GM19035 (cell line): Measurements from ENCODE around the gene DDX60.
"Not testable (repeated sequence)": the region's sequence is repeated elsewhere in the genome, so short reads cannot be mapped to it uniquely, and the experiment has no call there.

Experiments used
- ATAC-seq: cut with Tn5 transposase; IDR thresholded peaks from one replicate; pipeline ENCODE4 v1.9.1; 2021; ENCODE audit not compliant: unreplicated experiment

Gene DDX60, protein sequence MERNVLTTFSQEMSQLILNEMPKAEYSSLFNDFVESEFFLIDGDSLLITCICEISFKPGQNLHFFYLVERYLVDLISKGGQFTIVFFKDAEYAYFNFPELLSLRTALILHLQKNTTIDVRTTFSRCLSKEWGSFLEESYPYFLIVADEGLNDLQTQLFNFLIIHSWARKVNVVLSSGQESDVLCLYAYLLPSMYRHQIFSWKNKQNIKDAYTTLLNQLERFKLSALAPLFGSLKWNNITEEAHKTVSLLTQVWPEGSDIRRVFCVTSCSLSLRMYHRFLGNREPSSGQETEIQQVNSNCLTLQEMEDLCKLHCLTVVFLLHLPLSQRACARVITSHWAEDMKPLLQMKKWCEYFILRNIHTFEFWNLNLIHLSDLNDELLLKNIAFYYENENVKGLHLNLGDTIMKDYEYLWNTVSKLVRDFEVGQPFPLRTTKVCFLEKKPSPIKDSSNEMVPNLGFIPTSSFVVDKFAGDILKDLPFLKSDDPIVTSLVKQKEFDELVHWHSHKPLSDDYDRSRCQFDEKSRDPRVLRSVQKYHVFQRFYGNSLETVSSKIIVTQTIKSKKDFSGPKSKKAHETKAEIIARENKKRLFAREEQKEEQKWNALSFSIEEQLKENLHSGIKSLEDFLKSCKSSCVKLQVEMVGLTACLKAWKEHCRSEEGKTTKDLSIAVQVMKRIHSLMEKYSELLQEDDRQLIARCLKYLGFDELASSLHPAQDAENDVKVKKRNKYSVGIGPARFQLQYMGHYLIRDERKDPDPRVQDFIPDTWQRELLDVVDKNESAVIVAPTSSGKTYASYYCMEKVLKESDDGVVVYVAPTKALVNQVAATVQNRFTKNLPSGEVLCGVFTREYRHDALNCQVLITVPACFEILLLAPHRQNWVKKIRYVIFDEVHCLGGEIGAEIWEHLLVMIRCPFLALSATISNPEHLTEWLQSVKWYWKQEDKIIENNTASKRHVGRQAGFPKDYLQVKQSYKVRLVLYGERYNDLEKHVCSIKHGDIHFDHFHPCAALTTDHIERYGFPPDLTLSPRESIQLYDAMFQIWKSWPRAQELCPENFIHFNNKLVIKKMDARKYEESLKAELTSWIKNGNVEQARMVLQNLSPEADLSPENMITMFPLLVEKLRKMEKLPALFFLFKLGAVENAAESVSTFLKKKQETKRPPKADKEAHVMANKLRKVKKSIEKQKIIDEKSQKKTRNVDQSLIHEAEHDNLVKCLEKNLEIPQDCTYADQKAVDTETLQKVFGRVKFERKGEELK (N-terminal part only)

DNA sequence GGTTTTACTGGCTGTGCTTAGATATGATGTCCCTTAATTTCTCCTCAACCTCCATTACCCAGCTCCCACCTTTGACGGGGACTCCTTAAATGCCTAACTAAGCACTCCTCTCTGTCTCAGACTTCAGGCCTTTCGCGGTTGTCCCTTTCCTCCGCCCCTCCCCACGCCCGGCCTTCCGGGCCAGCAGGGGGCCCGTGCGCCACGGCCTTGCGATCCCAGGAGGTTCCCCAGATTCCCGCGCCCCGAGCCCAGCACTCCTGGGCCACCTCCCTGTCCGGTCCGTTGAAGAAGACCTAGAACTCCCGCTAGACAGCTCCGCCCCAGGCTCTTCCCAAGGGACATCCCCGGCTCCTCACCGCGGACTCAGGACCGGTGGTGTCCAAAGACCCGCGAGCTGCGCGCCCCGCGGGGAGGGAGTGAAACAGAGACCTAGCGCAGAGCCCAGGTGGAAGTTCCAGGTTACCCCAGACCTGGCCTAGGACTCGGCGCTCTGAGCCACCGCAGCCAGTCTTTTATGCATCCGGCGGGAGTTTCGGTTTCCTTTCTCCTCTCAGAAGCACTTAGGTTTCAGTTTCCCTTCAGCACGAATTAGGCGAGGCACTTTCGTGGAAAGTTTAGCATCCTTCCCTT lies at the start of gene DDX60:
DDX60 (minus strand) TSS at position 487 of the 630 bp plus-strand sequence. CDS start 7,493 bp downstream, outside the sequence.
- ATAC-seq: peak; percentile 98

DNA sequence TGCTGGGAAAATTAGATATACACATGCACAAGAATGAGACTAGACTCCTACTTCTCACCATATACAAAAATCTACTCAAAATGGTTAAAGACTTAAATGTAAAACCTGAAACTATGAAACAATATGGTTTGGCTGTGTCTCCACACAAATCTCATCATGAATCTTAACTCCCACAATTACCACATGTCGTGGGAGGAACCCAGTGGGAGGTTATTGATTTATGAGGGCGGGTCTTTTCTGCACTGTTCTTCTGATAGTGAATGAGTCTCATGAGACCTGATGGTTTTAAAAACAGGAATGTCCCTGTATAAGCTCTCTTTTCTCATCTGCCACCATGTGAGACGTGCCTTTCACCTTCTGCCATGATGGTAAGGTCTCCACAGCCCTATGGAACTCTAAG lies 48.5 kb upstream of the DDX60 start:
- ATAC-seq: no peak

DNA sequence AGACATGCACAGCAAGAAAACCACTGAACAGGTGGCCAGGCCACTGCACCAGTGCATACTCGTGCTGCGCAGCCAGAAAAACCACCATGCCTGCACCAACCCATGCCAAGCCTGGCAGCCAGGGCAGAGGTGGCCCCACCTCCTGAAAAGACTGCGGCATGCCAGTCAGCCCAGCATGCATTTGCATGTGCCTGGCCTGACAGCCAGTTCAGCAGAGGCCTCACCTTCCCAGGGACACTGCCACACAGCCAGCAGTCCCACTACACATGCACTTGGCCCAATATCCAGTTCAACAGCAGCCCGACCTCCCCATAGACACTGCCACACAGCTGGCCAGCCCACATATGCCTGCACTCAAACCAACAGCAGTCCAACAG lies 43.5 kb upstream of the DDX60 start:
- ATAC-seq: no peak

DNA sequence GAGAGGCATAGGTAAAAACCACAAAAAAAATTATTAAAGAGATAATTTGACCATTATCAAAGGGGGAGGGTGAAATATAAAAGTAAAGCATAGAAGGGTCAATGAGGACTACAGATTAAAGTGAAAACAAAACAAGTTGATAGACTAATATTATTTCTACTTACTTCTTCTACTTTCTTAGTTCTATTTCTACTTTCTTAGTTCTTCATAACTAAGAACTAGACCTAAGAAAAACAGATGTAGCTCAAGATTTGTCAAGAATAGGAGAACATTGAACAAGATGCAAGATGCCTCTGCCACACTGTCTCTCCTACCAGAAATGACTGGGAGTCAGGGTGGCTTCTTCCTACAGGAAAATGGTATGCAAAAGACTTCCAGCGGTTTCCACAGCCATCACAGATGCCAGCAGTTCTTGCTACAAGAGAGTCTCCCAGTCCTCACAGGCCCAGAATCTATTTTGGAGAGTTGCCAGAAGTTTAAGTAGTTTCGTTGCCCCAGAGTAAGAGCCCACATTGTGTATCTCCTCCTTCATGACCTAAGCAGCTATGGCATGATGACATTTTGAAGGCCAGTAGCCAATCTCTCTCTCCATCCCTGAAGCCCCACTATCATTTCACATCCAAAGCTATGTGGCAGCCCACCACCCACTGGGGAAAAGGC lies 42.9 kb upstream of the DDX60 start:
- ATAC-seq: no peak

DNA sequence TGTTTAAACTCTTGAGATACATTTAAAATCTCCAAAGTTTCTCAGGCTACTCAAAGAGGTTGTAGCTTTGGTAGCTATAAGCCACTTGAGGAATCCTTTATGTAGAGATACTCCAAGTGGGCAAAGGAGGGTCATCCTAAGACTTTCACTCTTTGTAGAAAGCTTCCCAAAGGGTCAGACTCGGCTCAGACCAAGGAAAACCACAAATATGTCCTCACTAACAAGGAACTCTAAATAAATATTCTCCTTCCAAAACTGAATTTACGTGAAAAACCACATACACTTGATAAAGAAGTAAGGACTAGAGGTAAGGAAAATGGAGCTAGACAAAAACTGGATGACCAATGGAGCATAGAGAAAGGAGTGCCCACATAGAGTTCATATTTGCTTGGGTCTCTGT lies 41.7 kb upstream of the DDX60 start:
- ATAC-seq: no peak

DNA sequence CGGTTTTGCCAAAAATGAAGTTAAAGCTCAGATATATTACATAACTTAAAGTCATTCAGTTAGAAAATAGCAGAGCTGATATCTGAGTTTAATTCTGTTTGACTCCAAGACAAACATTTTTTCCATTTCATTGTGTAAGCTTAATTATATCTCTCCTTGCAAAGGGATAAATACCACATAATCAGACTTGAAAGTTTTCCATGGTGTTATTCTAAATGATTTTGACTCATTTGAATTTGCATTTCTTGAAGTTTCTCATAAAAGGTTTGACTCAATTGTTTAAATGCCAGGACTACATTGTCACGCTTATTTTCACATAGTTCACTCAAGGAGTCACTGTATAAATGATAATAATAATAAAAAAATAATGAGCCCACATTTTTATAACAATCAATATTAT lies 39.4 kb upstream of the DDX60 start:
- no peak for ATAC-seq

DNA sequence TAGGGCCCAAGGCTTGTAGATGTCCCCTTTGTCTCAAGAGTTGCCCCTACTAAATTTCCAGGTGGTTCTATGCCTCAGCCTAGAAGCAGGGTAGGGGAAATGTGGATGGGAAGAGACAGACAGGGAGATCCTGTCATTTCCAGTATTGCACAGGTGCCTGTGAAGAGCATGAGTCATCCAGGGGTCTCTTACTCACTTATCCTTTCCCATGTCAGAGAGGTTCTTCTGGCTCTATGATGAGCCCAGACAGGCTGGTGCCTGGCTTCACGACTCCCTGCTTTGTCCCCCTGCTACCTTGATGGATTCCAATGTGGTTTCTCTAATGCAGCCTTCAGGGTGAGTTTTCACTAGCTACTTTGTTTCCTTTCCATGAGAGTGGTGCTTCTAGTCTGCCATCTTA lies 35.2 kb upstream of the DDX60 start:
- ATAC-seq: no peak

DNA sequence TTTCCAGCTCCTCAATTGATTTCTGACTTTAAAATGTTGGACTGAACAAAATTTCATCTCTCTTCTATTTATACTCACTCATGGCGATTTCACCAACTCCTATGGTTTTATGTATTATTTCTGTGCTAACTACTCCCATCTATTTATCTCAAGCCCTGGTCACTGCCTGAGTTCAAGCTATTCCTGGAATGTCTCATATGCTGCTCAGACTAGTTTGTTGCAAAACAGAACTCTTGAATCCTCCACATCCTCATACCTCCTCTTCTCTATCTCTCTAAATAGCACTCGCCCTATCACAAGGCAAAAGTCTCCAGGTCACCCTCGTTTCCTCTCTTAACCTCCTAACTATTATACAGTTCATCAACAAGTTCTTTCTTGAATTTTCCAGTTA lies 19.0 kb upstream of the DDX60 start:
- no peak for ATAC-seq

DNA sequence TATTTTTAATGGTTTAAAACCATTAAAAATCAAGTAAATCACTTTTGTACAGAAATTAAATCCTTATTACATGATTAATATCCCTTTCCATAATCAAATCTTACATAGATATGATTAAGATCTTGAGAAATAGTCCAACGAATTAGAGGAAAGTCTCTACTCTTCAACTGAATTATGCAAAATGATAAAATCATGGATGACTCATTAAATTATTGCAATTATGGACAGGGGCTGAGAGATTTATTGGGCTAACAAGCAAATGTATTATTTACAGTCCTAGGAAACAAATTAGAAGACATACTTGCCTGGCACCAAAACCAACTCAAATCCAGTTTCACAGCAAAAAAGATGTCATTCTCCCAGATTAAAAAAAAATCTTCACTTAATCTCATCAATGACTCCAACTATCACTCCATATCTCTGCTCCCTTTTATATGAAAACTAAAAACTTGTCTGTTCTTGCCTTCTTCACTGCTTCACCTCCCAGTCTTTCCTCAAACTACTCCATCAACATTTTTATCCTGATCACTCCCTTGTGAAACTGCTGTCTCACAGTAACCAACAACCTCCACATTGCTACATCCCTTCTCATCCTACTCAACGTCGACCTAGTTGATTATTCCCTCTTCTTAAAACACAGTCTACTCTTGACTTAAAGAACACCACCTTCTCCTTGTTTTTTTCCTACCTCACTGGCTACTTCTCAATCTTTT lies 18.4 kb upstream of the DDX60 start:
- ATAC-seq: no peak

DNA sequence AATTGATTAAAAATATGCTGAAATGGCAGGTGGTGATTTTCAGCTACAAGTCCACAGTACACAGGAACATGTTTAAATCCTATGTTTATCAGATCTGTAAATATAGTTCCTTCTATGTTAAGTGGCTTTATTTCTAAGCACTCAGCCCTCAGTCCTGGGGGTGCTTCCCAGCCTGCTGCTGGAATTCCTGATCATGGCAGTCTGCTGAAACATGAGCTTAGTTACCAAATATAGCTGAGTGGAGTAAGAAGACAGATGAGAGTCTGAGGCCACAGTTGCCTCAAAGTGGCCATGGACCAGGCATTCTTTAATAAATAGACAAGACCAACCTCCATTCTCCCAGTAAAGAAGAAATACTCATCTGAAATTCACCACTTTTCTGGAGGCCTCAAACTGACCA lies 17.1 kb upstream of the DDX60 start:
- no peak for ATAC-seq

DNA sequence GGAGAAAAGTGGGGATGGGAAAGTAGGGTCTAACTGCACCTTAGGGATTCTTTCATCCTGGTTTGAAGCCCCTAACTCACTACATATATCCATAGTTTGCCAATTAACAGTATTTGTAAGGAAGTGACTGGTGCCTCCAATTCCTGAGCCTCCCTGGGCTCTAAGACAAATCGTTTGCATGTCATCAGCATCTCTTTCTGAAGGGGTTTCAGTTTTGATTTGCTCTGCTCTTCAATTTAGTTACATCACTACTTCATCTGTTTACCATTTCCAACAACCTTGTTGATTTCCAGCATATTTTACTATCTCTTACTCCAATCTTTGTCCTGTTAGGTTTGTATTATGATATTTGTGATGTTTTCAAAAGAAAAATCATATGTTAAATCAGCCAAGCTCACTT lies 15.5 kb upstream of the DDX60 start:
- ATAC-seq: no peak

DNA sequence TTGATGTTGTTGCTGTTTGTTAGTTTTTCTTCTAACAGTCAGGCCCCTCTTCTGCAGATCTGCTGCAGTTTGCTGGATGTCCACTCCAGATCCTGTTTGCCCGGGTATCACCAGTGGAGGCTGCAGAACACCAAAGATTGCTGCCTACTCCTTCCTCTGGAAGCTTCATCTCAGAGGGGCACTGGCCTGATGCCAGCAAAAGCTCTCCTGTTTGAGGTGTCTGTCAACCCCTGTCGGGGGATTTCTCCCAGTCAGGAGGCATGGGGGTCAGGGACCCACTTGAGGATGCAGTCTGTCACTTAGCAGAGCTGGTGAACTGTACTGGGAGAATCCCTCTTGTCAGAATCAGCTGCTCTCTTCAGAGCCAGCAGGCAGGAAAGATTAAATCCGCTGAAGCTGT lies 12.0 kb upstream of the DDX60 start:
- not testable (repeated sequence) for ATAC-seq

DNA sequence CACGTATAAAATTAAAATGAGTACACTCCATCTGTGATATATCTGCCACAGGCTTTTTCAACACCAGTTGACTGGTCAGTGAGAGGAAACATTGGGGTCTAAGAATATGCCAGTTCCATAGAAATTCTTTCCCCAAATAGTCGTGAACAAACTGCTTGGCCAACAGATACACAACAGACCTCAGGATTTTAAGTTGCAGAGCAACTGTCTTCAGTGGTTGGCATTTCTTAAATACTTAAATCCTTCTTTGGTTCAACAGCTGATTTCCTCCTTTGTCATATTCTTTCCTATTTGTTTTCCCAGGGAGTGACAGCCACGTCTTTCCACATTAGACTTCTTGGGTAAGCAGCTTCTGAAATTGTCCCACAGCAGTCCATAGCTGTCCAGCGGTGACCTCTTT lies 7.0 kb upstream of the DDX60 start:
- ATAC-seq: no peak

DNA sequence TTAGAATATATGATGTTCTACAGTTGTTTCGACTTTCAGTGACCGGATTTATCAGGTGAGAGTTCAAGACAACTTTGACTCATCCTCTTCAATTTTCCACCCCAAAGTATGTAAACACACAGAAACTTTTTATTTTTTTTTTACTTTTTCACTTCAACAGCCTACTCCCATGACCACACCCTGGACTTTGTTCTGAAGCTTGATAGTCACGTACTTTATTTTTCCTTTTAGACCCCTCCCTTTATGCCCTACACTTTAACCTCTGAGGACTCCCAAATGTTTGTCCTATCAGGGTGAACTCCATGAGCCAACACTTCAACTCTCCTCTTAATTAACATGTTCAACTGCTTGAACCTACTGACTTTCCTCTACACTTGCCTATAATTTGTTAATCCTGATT lies 2.5 kb upstream of the DDX60 start:
- no peak for ATAC-seq

DNA sequence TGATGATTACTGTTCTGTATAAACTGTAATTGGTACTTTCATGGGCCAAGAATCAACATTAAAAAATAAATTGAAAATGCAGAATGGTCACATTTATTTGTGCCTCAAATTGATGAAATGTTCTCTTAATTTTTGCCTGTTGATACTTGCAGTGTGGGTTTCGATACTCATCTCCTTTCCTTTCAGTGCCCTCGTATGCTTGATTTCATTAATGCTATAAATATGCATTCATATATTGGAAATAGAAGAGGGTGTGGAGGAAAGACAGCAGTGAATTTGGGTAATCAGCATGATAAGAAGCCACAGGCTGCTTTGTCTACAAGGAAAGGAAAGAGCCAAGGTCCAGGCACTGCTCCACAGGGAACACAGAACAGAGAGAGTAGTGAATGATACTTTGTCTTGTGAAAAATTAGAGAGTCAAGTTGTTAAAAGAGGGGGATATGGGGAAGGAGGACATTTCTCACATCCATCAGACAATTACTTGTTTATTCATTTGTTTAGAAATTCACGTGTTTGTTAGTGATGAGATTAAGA lies 1.0 kb upstream of the DDX60 start:
- no peak for ATAC-seq

DNA sequence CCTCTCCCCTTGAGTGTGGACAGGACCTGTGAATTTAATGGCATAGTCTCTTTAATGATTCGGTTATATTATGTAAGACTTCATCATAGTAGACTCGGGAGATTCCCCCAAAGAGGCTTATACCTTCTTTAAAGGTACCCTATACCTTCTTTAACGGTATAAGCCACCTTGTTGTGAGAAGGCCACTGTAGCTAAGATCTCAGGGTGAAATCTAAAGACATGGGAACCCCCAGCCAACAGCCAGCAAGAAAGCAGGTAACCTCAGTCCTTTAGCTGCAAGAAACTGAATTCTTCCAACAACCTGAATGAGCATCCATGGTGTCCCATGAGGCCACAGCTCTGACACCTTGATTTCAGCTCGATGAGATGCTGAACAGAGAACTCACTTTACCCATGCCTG lies 931 bp downstream of the DDX60 start:
- no peak for ATAC-seq

DNA sequence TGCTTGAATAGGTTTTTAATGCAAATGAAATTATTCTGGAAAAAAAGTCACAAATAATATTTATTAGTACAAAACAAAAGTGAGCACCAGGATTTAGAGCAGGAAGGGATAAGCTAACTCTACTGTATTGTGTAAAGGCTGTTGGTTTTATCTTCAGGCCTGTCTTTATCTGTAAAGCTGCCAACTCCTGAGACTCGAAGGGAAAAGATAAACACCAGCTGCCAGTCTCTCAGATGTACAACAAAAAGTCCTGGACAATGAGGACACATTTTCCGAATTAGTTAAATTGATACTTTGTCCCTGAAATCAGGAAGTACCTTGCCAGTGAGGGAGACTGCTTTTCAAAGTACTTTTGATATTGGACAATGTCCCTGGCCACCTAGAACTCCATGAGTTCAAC lies 8.8 kb downstream of the DDX60 start:
- no peak for ATAC-seq

DNA sequence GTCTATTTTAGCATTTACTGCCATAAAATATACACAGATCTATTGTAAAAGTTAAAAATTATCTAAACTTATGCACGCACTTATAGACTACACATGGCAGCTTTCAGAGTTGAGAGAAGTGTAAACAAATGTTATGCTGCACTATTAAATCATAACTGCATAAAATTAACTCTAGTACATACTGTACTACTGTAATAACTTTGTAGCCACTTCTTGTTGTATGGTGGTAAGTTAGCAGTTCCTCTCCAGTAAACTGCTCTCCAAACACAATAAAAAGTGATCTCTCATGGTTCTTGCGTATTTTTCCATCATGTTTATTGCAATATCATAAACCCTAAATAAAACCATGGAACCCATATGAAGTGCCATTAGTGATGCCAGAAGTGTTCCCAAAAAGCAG lies 9.6 kb downstream of the DDX60 start:
- ATAC-seq: no peak

DNA sequence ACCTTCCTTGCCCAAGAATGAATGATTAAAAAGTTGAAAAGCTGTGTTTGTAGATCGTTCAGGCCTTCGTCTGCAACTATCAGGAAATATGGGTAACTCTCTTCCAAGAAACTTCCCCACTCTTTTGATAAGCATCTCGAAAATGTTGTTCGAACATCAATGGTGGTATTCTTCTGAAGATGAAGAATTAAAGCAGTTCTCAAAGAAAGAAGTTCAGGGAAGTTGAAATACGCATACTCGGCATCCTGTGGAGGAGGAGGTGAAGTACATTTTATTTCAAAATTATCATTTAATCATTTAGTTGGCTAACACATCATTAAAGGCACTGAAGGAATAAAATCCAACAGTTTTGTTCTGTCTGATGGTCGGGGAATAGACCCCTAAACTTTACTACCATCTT lies 12.1 kb downstream of the DDX60 start:
- ATAC-seq: no peak
